NCI-H2196 treated with DMSO at 0.1 percent for 48 hours (cell line): ENCODE results near the gene MBLAC2.
A peak's percentile ranks its signal among the peaks of the same experiment; 100 is the strongest.

Experiments used
- DNase-seq: peaks from one replicate; lab custom pipeline; 2025; ENCODE audit not compliant: unreplicated experiment; lab: John Stamatoyannopoulos, UW

Gene MBLAC2

DNA sequence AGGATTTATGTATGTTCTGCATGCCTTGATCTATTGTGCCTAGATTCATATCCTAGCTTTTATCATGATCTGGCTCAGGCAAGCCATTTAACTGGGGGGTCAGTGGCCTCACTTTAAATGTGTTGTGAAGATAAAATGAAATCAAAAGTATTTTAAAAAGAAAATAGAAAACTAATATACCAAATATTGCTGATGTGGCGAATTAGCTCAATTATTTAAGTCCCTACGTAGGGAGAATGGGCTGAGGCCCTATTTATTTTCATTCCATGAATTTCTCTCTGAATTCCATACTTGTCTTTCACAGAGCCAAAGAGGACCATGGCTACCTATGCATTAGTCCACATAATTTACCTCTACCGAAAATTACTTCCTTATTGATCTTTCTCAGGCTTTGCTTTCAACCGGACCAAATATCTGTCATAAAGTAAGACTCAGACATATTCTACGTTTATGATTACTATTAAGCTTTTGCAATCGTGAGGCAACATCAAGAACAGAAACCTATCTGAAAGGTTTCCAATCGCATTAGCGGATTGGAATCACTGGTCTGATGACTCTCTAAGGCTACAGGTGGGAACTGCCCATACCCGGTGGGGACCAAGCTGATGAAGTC is 1.7 kb downstream of the MBLAC2 start:
- DNase-seq, result no peak

DNA sequence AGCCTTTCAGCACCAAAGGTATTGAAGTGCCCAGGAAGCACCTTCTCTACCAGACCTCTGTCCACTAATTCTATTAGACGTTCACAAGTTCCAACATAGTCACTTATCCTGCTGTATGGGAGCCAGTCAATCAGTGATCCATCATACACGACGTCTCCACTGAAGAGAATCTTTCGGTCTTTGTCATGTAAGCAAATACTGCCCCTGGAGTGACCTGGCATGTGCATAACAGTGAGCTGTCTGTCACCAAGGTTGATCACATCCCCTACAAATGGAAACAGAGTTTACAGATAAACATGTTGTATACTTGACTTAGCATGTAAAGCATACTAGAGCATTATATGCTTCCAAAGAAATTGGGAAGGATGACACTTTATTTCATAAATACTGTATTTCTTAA is 13.3 kb downstream of the MBLAC2 start:
- DNase-seq, result no peak

DNA sequence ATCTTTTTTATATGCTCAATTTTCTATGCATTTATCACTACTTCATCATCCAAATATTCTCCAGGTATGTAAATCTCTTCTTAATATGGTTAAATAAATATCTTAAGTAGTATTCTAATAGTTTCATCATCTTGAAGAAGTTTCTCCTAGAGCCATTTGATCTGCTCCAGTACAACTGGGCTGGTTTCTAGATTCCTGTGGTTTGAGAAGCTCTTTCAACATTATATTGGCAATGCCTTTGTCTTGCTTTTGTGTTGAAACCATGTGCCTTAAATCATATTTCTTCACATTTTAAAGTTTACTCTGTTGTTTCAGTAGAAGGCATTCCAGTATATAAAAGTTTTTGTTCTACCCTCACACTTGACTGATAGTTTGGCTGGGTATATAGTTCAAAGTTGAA is 27.6 kb downstream of the MBLAC2 start:
- DNase-seq, result no peak

DNA sequence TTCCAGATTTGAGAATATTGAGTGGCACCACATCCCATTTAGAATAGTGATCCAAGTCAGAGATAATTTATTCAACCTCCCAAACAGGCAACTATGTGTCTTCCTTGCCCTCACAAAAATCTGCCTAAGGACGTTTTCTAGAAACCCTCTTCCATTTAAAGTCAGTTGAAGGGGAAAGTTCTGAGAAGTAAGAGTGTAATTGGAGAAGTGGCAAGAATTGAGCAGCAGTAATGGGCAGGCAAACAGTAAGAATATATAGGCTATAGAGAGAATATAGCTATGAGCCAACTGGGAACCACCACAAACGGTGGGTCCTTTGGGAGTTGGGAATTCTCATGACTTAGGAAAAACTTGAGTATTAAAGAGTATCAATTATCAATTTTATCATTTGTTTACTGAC is 33.9 kb downstream of the MBLAC2 start:
- DNase-seq, result no peak

DNA sequence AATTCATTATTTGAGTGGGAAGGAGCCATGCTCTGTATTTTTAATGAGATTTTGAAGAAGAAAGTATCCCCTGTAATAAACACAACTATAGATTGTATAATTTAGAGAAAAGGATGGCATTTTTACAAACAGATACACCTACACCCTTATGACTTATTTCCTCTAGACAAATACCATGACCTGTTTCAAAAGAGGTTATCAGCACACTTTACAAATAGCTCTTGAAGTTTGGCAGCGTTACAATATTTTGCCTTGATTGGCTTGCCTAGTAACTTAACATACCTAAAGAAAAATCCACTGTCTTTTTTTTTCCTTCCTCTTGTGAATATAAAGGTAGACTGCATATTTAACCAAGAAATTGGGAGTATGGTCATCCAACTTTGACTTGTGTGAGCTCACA is 36.5 kb downstream of the MBLAC2 start:
- no peak for DNase-seq

DNA sequence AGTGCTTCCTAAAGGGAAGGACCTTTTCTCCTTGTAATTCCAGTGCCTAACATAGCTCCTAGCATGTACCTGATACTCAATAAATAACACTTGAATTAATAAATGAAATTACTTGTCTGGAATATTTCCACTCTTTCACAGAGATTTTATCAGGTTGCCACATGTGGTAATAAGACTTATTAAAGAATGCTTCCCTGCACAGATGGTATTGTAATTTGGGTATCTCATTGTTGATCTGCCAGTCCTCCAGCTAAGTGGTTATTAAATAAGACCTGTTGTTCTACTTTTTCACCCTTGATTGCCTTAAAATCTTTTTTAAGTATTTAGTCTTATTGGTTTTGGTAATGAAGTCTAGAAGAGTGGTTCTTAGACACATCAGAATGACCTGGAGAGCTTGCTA is 36.9 kb downstream of the MBLAC2 start:
- DNase-seq, result no peak

DNA sequence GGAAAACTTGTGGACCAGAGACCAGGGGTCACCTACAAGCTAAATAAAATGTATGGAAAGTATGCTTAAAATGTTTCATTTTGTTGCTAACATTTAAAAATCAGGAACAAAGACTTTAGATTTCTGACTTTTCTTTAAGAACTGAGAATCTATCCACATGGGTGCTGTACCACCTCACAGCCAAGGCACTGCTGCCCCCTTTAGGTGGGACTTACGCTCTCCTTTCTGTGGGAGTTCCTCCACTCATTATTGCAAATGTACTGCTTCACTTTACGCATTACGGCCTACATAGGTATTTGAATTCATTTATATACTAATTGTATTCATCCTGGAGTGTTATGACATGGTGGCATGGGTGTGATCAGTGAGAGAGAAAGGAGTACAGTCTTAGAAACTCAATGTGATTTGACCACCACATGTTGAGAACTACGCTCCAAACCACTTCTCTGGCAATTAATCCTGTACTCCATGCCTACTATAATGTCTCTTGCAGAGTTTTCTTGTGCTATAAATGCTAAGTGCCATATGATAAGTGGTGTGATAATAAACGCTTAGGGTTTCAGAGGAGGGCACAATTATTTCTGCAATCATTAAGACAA is 40.4 kb downstream of the MBLAC2 start:
- no peak for DNase-seq

DNA sequence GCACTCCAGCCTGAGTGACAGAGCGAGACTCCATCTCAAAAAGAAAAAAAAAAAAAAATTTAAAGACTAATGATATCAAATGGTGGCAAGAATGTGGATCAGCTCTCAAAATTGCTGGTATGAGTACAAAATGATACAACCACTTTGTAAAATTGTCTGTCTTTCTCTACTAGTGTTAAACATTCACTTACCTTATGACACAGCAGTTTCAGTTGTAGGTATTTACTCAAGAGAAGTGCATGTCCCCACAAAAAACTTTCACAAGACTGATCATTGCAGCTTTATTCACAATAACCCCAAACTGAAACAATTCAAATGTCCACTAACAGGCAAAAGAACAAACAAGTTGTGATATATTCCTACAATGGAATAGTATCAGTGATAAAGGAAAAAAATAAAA is 50.3 kb downstream of the MBLAC2 start:
- DNase-seq, result no peak

DNA sequence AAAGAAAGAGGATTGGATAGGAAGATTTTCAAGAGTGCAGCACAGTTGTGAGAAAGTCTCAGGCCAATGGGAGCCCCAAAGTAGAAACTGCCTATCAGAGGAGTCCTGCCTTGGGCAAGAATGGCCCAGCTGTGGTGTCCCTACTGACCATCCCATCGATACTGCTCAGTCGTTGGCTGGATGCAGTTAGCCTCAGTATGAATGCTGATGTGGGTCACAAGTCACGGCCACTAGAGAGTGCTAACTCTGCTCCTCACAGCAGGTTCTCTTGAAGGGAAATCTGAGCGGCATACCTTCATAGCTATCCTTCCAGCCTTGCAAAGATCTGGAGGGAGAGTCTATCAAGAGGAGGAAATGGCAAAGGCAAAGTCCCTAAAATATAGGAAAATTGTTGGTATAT is 53.4 kb downstream of the MBLAC2 start:
- no peak for DNase-seq

DNA sequence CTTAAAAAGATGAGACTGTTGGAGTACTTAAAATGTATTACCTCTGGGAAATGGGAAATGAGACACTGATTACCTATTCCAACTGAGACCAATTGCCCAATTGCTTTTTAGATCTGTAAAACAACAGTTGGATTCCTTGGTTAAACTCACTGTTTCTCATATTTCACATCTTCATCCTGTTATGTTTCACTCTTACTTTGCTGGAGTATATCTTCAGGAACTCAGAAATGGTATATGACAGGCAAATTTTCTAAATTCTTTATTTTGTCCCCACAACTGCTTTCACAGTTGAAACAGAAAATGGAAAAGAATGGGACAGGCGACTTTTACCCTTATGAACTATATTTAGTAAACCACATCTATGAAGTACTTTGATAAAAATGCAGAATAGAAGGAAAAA is 56.4 kb downstream of the MBLAC2 start:
- no peak for DNase-seq

DNA sequence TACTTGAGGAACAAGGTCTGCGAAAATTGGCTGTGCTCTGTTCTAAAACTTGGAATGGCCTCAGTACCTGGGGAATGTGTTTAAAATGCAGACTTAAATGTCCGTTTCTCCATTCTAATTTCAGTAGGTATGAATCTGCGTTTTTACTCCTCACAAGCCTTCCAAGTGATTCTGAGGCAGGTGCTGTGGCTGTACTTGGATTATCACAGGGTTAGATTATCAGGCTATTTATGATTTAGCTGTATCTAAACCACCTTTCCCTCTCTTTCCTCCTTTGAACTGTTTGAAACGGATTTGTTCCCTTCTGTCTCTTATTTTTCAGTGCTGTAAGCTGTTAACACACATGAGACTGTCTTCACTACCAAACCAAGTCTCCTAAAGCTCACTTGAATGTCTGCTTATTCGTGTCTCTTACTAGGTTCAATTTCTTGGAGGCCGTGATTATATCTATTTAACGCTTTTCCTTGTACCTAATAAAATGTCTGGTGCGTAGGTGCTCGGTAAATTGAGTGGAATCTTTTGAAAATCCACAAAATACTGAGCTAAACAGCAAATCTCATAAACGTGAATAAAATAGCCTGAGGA is 64.3 kb downstream of the MBLAC2 start:
- DNase-seq, result no peak

DNA sequence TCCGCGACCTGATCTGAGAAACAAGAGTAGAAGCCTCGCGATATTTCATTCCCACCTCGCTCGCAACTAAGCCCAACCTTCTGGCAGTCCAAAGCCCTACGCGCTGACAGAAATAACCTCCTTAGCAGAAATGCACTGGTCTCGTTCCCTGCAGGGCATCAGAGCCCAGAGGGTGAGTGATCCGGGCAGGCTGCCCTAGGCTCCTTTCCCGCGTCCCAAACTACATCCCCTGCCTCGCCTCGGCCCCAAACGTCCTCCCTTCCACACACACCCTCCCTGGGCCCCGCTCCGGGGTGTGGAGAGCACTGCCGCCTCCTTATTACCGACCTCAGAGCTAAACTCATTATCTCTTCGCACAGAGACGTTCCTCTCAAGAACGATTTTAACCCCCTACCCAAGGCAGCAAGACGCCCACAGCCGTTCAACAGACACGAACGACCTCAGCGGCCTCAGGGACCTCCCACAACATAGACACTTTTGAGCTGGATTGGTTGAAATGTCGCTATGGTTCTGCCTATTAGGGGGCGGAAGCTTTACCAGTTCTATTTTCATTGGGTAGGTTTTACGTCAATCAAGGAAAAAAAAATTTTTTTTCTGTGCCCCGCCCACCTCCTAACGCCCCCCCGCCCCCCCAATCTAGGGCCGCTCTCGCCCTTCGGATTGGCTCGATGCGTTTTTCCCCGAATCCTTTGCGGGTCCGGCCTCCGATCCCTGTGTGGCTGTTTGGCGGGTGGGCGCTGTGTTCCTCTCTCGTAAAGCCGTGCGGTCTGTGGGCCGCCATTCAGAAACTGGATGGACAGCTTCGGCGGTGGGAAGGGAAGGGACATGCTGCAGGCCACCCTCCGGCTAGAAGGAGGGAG is 65.0 kb downstream of the MBLAC2 start, which contains the start of gene CETN3:
TSS of gene CETN3 (minus strand) at position 439 of the 860 bp plus-strand sequence. CDS start at position 344, 95 bp downstream.
- peak; percentile 91 for DNase-seq

DNA sequence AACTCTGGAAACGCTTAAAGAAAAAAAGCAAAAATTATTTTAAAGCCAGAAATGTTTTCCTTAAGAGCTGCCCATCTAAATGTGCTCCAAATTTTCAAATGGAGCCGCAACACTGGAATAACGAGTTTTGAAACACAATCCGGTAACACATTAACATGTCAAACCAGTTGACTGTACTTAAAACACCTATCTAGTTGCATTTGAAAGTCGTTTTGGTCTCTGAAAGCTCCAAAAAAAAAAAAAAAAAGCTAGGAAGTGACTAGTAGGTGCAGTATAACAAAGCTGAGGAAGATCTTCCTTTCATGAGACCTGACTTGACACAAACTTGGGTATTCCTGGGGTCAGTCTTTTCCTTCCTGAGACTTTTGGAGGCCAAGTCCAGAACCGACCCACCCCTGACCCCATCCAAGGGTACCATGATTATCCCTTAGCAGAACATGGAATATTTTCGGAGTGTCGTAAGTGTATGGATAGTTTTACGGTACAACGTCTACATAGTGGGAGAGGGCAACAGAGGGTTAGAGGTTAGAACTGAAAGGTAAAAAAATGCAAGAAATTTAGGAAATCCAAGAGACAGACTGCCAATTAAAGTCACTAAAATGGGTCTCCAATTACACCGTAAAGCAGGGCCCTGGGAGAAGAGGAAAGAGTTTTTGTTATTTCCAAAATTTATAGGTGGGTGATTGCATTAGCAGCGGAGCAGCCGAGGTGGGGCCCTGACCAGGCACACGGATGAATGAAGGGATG is 65.8 kb downstream of the MBLAC2 start:
- no peak for DNase-seq
